Measurements from ENCODE around the gene ADI1.
"Not testable (repeated sequence)": the region's sequence is repeated elsewhere in the genome, so short reads cannot be mapped to it uniquely, and the experiment has no call there.

DNA sequence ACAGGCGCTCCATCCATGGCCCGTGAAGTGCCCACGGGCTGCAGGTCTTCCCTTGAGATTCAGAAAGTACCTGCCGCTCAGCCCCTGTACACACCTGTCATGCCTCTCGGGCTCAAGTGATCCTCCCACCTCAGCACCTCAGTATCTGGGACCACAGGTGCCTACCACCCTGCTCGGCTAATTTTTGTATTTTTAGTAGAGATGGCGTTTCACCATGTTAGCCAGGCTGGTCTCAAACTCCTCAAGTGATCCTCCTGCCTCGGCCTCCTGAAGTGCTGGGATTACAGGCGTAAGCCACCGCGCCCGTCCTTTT, 26.9 kb downstream of the ADI1 start:
- TF ChIP-seq, protein P1, sequence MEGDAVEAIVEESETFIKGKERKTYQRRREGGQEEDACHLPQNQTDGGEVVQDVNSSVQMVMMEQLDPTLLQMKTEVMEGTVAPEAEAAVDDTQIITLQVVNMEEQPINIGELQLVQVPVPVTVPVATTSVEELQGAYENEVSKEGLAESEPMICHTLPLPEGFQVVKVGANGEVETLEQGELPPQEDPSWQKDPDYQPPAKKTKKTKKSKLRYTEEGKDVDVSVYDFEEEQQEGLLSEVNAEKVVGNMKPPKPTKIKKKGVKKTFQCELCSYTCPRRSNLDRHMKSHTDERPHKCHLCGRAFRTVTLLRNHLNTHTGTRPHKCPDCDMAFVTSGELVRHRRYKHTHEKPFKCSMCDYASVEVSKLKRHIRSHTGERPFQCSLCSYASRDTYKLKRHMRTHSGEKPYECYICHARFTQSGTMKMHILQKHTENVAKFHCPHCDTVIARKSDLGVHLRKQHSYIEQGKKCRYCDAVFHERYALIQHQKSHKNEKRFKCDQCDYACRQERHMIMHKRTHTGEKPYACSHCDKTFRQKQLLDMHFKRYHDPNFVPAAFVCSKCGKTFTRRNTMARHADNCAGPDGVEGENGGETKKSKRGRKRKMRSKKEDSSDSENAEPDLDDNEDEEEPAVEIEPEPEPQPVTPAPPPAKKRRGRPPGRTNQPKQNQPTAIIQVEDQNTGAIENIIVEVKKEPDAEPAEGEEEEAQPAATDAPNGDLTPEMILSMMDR (IDR thresholded peaks at IDR 0.05; ENCODE audit: low read length) = not testable (repeated sequence)
- TF ChIP-seq EZH2 (IDR thresholded peaks at IDR 0.05; ENCODE audit: borderline replicate concordance, low read length) = not testable (repeated sequence)
